ENCODE results near the gene KRTAP12-1. TPM values are rescaled to one million over a fixed set of nuclear protein-coding genes. Genes with fewer than 3 reads are reported as not detected.
"Not testable (repeated sequence)": the region's sequence is repeated elsewhere in the genome, so short reads cannot be mapped to it uniquely, and the experiment has no call there.

The KRTAP12-1 gene
- total RNA-seq, 1 experiment from 2014 or later: not detected

DNA sequence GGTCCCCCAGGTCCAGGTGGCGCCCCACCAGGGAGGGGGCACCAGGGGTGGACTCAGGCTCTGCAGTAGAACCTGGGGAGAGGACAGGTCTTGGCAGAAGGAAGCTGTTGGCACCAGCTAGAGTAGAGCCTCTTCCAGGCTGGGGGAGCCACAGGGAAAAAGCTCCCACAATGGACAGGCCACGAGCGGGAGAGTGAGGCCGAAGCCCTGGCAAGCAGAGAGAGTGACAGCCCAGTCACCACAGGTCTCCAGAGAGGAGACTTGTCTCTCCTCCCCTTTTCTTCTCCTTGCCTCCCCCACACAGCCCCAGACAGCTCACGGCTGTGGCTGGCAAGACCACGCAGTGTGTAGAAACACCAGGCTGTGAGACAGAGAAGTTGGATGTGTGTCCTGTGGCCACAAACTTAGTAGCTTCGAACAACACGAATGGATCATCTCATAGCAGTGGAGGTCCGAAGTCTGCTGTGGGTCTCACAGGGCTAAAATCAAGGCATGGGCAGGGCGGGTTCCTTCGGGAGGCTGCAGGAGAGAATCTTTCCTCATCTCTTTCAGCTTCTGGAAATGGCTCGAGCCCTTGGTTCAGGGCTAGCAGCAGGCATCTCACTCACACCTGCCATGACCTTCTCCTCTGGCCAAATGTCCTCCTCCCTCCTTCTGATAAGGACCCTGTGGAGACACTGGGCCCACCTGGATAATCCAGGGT lies 30.8 kb downstream of the KRTAP12-1 start:
- in situ Hi-C loops (cut with HindIII; ENCODE audit: low sequenced_read_pairs): no loop called here
- no peak for DNase-seq (ENCODE audit: low spot score)

DNA sequence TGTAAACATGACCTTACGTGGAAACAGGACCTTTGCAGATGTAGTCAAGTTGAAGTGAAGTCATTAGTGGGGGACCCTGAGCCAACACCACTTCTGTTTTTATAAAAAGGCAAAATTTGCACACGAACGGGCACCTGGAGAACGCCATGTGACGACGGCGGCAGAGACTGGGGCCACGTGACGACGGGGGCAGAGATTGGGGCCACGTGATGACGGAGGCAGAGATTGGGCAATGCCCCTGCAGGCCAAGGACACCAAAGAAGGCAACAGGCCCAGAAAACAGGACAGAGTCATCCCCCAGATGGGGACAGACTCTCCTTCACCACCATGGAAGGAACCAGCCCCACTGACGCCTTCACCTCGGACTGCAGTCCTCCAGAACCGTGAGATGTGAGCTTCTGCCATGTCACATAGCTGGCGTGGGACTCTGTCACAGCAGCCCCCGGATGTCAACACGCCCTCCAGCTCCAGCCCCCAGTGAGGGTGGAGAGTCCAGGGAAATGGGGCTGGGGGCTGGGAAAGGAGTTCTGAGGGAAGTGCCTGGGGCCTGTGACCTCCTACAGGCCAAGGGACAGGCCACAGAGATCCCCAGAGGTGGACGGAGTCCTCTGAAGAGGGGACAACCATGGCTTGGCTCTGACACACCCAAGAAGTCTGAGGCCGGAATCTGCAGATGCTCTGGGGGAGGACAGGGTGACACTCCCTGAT lies 31.5 kb downstream of the KRTAP12-1 start:
- in situ Hi-C loops (cut with HindIII; ENCODE audit: low sequenced_read_pairs): no loop called here
- no peak for DNase-seq (ENCODE audit: low spot score)

DNA sequence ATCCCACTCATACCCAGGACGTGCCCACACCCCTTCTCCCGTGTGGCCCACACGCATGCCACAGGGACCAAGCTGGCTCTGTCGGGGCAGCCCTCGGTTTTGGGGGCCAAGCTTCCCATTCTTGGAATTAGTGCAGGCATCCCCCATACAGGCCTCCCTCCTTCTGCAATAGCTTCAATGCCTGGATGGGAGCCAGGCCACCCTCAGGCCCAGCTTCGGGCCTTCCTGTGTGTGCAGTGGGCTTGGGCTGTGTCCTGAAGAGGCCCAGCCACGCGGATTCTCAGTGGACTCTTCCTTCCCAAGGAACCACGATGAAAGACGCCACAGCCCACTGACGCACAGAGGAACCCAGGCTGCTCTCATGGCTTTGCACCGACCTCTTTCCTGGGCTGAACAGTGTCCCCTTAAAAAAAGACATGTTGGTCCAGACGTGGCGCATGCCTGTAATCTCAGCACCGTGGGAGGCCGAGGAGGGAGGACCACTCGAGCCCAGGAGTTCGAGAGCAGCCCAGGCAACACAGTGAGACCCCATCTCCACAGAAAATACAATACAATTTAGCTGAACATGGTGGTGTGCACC lies 32.4 kb downstream of the KRTAP12-1 start:
- no peak for DNase-seq (ENCODE audit: low spot score)

DNA sequence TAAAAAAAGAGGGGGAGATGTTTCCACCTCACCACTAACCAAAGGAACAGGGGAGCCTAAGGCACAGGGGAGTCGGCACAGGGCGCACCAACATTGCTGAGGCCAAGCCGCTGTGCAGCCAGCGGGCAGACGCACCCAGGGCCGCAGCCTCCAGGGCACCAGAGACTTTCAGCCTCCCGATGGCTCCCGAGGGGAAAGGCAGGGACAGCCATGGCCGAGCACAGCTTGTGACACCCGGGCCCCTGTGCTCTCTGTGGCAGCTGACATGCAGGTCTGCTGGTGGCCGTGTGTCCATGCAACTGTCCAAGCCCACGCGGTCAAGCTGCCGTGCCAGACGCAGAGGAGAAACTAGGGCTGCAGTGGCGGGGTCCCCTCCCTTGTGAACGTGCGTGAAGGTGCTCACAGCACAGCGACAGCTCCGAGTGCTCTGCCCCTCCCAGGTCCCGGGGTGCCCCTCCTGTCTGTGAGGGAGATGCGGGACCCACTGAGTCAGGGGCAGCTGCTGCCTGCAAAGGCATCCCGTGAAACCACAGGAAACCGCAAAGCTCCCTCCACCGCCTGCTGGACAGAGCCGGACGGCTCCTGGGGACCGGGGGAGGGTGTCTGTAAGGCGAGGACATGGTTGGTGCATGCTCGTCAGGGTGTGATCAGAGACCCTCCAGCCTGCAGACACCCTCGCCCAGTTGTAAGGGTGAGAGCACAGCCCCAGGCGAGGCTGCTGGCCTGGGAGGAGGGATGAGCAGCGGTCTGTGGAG lies 33.2 kb downstream of the KRTAP12-1 start:
- in situ Hi-C loops (cut with HindIII; ENCODE audit: low sequenced_read_pairs): no loop called here
- no peak for DNase-seq (ENCODE audit: low spot score)

More for the DNA sequence above, 32.4 kb downstream of the KRTAP12-1 start:
- in situ Hi-C loops (cut with HindIII; ENCODE audit: low sequenced_read_pairs): no loop called here

DNA sequence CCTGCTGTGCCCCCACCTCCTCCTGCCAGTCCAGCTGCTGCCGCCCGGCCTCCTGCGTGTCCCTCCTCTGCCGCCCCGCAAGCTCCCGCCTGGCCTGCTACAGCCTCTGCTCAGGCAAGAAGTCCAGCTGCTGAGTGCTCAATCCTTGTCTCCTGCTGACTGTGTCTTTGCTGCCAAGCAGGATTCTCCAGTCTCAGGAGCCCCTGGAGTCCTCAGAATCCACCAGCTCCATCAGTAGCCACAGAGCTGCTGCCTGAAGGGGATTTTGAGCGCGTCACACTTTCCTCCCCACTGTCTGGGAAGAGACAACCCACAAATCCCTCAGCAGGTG lies 34.8 kb downstream of the KRTAP12-1 start:
- in situ Hi-C loops (cut with HindIII; ENCODE audit: low sequenced_read_pairs): no loop called here
- no peak for DNase-seq (ENCODE audit: low spot score)

DNA sequence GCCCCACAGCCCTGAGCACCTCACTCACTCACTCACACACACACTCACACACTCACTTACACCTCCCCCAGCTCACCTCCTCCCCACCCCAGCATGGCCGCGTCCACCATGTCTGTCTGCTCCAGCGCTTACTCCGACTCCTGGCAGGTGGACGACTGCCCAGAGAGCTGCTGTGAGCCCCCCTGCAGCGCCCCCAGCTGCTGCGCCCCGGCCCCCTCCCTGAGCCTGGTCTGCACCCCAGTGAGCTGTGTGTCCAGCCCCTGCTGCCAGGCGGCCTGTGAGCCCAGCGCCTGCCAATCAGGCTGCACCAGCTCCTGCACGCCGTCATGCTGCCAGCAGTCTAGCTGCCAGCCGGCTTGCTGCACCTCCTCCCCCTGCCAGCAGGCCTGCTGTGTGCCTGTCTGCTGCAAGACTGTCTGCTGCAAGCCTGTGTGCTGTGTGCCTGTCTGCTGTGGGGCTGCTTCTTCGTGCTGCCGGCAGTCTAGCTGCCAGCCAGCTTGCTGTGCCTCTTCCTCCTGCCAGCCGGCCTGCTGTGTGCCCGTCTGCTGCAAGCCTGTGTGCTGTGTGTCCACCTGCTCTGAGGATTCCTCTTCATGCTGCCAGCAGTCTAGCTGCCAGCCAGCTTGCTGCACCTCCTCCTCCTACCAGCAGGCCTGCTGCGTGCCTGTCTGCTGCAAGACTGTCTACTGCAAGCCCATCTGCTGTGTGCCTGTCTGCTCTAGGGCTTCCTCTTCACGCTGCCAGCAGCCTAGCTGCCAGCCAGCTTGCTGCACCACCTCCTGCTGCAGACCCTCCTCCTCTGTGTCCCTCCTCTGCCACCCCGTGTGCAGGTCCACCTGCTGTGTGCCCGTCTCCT lies 35.4 kb downstream of the KRTAP12-1 start, which contains the start of gene KRTAP10-11:
TSS of gene KRTAP10-11 (plus strand) at position 49 of the 856 bp plus-strand sequence. CDS start at position 94, 45 bp downstream.
- DNase-seq (ENCODE audit: low spot score): peak; percentile 29
- in situ Hi-C loops (cut with HindIII; ENCODE audit: low sequenced_read_pairs): not testable (repeated sequence)

DNA sequence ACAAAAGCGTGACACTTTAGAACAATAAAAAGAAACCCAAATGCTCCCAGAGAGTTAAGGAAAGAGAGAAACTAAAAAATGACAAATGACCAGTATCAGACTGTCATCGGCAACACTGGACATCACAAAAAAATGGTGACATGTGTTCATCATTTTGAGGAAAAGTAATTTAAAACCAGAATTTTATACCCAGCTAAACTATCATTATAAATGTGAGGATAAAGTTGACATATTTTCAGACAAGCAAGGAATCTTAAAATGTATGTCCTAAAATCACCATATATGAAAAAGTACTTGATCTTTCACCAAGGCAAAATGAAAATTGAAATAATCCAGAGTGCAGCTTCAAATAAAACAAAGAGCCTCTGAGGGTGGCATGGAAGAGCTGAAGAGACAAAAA lies 37.1 kb downstream of the KRTAP12-1 start:
- no peak for DNase-seq (ENCODE audit: low spot score)
- in situ Hi-C loops (cut with HindIII; ENCODE audit: low sequenced_read_pairs): no loop called here

DNA sequence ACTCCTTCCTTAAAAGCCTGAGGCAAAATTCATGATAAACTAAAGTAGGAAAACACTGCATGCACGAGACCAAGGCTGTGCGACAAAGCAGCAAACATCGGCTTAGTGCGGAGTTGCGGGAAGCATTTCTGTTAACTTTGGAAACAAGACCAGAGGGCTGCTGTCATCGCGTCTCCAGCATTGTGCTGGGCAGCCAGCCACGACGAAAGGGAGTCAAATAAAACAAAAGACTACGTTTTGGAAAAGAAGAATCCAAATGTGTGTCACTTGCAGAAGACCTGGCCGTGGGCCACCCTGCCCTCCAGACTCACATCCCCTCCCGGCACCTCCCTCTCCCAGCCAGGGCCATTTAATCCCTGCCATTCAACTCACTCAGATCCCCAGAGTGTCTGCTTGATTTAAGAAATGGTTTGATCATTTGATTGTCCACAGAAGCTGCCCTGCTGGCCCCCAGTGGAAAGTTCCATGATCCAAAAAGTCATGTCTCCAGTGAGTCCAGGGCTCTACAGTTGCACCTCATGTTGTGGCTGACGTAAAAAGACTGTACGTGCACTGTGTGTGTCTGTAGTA lies 38.1 kb downstream of the KRTAP12-1 start:
- in situ Hi-C loops (cut with HindIII; ENCODE audit: low sequenced_read_pairs): no loop called here

DNA sequence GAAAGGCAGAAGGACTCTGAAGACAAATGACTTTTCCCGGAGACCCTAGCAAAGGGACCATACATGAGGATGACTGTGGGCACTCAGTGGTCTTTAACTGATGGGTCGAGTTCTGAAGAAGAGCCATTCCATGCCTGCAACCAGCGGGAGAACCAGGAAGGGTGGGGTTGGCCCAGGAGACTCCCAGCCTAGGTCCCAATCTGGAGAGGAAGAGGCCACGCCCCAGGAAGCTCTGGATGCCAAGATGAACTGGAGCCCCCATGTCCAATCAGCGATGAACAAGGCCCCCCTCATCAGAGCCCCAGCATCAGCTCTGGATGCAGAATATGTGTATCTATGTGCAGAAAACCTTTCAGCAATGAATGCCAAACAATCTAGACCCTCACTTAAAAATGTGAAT lies 41.2 kb downstream of the KRTAP12-1 start:
- no peak for DNase-seq (ENCODE audit: low spot score)
- in situ Hi-C loops (cut with HindIII; ENCODE audit: low sequenced_read_pairs): no loop called here

More for the DNA sequence above, 38.1 kb downstream of the KRTAP12-1 start:
- DNase-seq (ENCODE audit: low spot score): no peak

DNA sequence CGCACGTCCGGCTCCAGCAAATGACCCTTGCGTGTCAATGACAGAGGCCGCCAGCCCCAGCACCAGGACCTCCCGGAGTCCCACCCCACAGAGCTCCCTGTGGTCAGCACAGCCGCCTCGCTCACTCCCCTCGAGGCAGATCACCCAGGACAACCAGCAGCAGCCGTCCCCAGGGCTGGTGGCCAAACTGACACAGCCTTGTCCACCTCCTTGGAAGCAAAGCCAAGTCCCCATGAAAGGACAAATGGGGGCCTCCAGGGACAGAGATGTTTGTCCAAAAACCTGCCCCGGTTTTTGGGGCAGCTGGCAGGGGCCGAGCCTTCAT lies 42.7 kb downstream of the KRTAP12-1 start:
- DNase-seq (ENCODE audit: low spot score): no peak
- in situ Hi-C loops (cut with HindIII; ENCODE audit: low sequenced_read_pairs): no loop called here

DNA sequence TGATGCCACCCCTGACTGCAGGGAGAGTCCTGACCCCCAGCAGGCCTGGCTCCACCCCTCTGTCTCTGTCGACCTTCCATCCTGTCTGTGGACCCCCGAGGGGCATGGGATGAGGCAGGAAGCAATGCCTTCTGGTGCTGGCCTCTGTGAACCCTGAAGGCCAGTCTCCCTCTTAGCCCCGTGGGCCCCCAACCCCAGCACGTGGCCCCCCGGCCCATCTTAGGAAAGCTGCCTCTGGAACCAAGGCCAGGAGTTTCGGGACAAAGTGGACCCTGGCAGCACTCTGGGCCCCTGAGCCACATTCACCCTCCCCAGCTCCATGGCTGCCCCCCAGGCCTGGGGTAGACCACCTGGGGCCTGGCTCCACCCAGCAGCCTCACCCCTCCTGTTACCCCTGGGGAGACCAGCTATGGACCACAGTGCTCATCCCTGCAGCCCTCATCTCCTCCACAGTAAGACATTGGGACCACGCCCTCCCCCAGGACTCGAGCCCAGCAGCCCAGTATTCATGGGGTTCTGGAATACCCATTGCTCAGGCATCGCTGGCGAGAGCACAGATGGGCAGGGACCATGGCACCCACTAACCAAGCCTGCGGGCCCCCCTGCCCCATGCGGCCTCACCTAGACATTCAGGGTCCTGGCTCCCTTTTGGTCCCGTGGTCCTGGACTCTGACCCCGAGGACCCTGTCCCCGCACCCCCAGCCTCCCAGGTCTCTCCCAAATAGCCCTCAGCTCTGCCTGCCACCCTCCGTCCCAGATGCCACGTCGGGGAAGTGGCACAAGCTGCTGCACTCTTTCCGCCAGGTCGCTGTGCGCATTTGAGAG lies 43.2 kb downstream of the KRTAP12-1 start:
- in situ Hi-C loops (cut with HindIII; ENCODE audit: low sequenced_read_pairs): not testable (repeated sequence)

DNA sequence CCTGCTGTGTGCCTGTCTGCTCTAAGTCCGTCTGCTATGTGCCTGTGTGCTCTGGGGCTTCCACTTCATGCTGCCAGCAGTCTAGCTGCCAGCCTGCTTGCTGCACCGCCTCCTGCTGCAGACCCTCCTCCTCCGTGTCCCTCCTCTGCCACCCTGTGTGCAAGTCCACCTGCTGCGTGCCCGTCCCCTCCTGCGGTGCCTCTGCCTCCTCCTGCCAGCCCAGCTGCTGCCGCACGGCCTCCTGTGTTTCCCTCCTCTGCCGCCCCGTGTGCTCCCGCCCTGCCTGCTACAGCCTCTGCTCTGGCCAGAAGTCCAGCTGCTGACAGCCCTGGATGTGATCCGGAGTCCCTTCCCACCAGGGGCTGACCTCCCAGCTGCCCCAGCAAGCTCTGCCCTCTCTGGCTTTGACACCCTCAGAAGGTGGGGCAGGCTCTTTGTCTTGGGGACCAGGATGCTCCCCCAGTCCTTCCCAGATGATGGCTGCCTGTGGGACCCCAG lies 44.1 kb downstream of the KRTAP12-1 start:
- not testable (repeated sequence) for DNase-seq (ENCODE audit: low spot score)

More for the DNA sequence above, 43.2 kb downstream of the KRTAP12-1 start:
- not testable (repeated sequence) for DNase-seq (ENCODE audit: low spot score)

DNA sequence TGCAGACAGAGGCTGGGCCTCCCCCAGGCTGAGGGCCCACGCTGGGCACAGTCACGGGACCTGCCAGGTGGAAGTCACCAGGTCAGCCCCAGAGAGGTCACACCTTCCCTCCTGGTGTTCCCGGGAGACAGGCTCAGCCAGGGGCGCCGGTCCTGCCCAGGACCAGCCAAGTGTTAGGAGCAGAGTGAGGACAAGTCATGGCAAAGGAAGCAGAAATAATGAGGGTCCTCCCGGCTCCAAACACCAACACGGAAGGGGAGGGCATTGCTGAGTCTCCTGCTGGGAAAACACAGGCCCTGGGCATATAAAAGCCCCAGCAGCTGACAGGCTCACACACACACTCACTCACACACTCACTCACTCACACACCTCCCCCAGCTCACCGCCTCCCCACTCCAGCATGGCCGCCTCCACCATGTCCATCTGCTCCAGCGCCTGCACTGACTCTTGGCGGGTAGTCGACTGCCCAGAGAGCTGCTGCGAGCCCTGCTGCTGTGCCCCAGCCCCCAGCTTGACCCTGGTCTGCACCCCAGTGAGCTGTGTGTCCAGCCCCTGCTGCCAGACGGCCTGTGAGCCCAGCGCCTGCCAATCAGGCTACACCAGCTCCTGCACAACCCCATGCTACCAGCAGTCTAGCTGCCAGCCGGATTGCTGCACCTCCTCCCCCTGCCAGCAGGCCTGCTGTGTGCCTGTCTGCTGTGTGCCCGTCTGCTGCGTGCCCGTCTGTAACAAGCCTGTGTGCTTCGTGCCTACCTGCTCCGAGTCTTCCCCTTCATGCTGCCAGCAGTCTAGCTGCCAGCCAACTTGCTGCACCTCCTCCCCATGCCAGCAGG lies 44.7 kb downstream of the KRTAP12-1 start, which contains the start of gene KRTAP10-10:
TSS of gene KRTAP10-10 (plus strand) at position 339 of the 833 bp plus-strand sequence. CDS start at position 401, 62 bp downstream.
- in situ Hi-C loops (cut with HindIII; ENCODE audit: low sequenced_read_pairs): no loop called here

More for the DNA sequence above, 44.1 kb downstream of the KRTAP12-1 start:
- in situ Hi-C loops (cut with HindIII; ENCODE audit: low sequenced_read_pairs): not testable (repeated sequence)

DNA sequence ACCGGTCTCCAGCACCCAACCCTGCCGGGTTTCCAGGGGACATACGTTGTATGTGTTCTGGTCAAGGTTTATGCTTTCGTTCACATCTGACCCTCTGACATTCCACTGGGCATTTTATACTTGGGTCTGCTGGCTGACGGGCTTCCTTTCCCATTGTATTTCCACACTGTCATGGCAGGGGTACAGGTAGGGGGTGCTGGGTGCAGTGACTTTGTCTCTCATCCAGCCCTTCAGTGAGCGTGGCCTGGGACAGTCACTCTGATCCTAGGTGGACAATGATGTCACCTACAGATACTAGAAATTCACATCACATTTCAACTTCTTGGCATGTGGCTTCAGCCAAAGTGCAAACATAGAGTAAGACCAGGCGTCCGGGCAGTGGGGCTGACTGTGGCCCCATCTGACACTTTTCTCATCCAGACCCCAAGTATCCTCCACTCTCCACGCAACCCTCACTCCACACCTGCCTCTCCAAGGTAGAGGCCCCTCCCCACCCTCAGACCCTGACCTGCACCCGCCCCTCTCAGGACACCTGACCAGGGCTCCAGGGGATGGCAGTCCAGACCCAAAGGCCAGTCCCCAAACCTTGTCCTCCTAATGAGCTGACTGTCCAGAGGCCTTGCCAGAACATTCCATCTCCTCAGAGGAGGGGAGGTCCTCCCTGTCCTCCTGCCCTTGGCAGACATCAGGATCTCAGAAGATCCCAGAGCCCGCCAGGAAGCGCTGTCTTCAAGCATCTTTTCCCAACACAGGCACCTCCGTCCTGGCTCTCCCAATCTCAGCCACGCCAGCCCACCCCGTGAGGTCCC lies 45.5 kb downstream of the KRTAP12-1 start:
- DNase-seq (ENCODE audit: low spot score): no peak
- in situ Hi-C loops (cut with HindIII; ENCODE audit: low sequenced_read_pairs): no loop called here

More for the DNA sequence above, 44.7 kb downstream of the KRTAP12-1 start, which contains the start of gene KRTAP10-10:
- DNase-seq (ENCODE audit: low spot score): peak; percentile 75

DNA sequence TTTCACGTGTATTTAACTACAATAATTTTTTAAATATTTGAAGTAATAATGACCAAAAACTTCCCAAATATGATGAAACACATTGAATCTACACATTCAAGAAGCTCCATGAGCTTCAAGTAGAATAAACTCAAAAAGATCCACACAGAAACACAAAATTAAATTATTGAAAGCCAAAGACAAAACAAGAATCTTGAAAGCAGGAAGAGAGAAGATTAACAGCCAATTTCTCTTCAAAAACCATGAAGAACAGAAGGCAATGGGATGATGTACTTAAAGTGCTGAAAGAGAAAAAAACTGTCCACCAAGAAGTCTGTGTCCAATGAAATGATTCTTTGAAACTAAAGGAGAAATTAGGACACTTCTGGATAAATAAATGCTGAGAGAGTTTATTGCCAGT lies 49.9 kb downstream of the KRTAP12-1 start:
- in situ Hi-C loops (cut with HindIII; ENCODE audit: low sequenced_read_pairs): no loop called here
- no peak for DNase-seq (ENCODE audit: low spot score)

All from G401 (cell line).